Cardiac muscle cell (in vitro differentiated cells and primary cell): ENCODE measurements around the gene RASL11A. TPM values are rescaled to one million over a fixed set of nuclear protein-coding genes. Genes with fewer than 3 reads are reported as not detected.
"Not testable (repeated sequence)": the region's sequence is repeated elsewhere in the genome, so short reads cannot be mapped to it uniquely, and the experiment has no call there.

Source experiments
- DNase-seq, 2 donors: peaks; one replicate each; pipeline versions ENCODE4 v3.0.0 to v3.0.0-alpha.2; 2010 to 2017; ENCODE audit warnings: low read depth in 1 of 2, low spot score in 1 of 2
- H3K27ac ChIP-seq: fragments of 200-600 bp; sonication (generic); 2 replicates; pipeline ENCODE4 v1.5.1; 2016
- H3K27me3 ChIP-seq: fragments of 200-600 bp; sonication (generic); 2 replicates; pipeline ENCODE4 v1.6.0; 2016; ENCODE audit warnings: control low read depth
- H3K36me3 ChIP-seq: fragments of 200-600 bp; sonication (generic); 2 replicates; pipeline ENCODE4 v1.5.1; 2016; ENCODE audit warnings: control low read depth
- H3K4me1 ChIP-seq: fragments of 200-600 bp; sonication (generic); 2 replicates; pipeline ENCODE4 v1.8.1; 2017; ENCODE audit warnings: low read depth, mild to moderate bottlenecking, mixed run types
- H3K4me3 ChIP-seq: fragments of 200-600 bp; sonication (generic); 2 replicates; pipeline ENCODE4 v1.5.1; 2016; ENCODE audit warnings: mild to moderate bottlenecking
- H3K9me3 ChIP-seq: fragments of 200-600 bp; sonication (generic); 2 replicates; pipeline ENCODE4 v1.5.1; 2017; ENCODE audit warnings: low read depth, mild to moderate bottlenecking, control low read depth
- polyA plus RNA-seq: library from polyadenylated mRNA; unstranded; fragments of >200 nt; fragmentation: Nextera tagmentation; extraction: Ambion mirVana; gene quantifications from 2 replicates; pipeline ENCODE4 v1.2.1, GENCODE V29; 2016
- total RNA-seq: library from RNA; depleted of rRNA; stranded (reverse); fragments of >200 nt; gene quantifications from 2 replicates; pipeline ENCODE4 v1.2.3, GENCODE V29; 2016
- TF ChIP-seq, protein P1 (sequence below): IDR thresholded peaks from 2 replicates; pipeline ENCODE4 v1.5.1; 2012; ENCODE audit warnings: low read depth, mild to moderate bottlenecking, low read length

RASL11A gene
- total and polyA plus RNA-seq, 2 experiments from 2014 or later = 1.2 to 1.9 TPM

DNA sequence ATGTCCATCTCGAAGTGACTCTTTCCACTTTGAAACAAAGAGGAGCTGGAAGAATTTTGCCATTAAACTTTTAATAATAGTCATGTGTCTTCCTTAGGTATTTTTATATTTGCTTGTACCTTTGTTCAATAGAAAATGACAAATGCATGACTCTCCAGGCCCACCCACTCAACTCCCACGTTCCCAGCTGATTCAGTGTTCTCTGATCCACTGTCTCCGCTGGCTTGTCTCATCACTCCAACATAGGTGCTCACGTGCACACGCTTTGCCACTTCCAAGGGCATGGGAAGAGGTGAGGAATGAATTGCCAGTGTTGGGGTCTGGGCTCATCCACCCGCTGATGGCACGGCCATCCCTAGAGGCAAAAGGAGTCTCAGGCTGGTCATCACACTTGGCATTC, 24.5 kb downstream of the RASL11A start:
- TF ChIP-seq, protein P1, sequence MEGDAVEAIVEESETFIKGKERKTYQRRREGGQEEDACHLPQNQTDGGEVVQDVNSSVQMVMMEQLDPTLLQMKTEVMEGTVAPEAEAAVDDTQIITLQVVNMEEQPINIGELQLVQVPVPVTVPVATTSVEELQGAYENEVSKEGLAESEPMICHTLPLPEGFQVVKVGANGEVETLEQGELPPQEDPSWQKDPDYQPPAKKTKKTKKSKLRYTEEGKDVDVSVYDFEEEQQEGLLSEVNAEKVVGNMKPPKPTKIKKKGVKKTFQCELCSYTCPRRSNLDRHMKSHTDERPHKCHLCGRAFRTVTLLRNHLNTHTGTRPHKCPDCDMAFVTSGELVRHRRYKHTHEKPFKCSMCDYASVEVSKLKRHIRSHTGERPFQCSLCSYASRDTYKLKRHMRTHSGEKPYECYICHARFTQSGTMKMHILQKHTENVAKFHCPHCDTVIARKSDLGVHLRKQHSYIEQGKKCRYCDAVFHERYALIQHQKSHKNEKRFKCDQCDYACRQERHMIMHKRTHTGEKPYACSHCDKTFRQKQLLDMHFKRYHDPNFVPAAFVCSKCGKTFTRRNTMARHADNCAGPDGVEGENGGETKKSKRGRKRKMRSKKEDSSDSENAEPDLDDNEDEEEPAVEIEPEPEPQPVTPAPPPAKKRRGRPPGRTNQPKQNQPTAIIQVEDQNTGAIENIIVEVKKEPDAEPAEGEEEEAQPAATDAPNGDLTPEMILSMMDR = no peak
- Histone ChIP-seq H3K36me3 (no peaks in the 10 kb centered on the region), H3K27me3 (peaks cover 11% of the 10 kb centered on the region), H3K9me3 (no peaks in the 10 kb centered on the region), H3K4me1 (no peaks in the 10 kb centered on the region), H3K27ac (no peak overlapping the region), H3K4me3 (no peak overlapping the region)
- no peak for DNase-seq

GRCh38 chr13:27295660-27296059, 25.0 kb downstream of the RASL11A start:
- no peaks in the 10 kb centered on the region for H3K36me3 ChIP-seq
- no peak for DNase-seq
- TF ChIP-seq, protein P1 = no peak
- no peaks in the 10 kb centered on the region for H3K4me1 ChIP-seq
- no peak overlapping the region for H3K27ac ChIP-seq
- H3K9me3 ChIP-seq = no peaks in the 10 kb centered on the region
- peaks cover 11% of the 10 kb centered on the region for H3K27me3 ChIP-seq
- H3K4me3 ChIP-seq = no peak overlapping the region

GRCh38 chr13:27296496-27296895, 25.9 kb downstream of the RASL11A start:
- Histone ChIP-seq H3K27ac (no peak overlapping the region), H3K4me3 (no peak overlapping the region), H3K9me3 (no peaks in the 10 kb centered on the region), H3K4me1 (no peaks in the 10 kb centered on the region), H3K27me3 (peaks cover 11% of the 10 kb centered on the region), H3K36me3 (no peaks in the 10 kb centered on the region)
- no peak for DNase-seq
- TF ChIP-seq, protein P1 = no peak

DNA sequence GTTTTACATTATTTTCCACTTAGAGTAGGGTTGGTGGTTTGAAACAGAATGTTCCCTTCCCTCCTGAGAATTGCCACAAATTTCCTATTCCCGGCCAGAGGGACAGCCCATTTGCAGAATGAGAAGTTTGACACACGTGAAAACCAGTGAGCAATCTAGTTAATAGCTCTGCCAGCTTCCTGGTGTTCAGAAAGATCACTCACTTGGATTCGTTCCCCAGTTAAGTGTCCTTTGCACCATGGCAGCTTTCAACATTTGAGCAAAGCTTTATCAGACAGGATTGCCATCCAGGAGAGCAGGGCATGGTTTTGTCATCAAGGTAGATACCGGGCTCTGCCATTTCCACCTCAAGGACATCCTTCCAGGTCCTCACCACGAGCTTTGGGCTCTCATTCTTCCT, 28.2 kb downstream of the RASL11A start:
- no peak for DNase-seq
- no peak overlapping the region for H3K4me3 ChIP-seq
- no peaks in the 10 kb centered on the region for H3K9me3 ChIP-seq
- H3K27ac ChIP-seq = no peak overlapping the region
- TF ChIP-seq, protein P1 = no peak
- H3K36me3 ChIP-seq = no peaks in the 10 kb centered on the region
- no peaks in the 10 kb centered on the region for H3K4me1 ChIP-seq
- peaks cover 8% of the 10 kb centered on the region for H3K27me3 ChIP-seq

GRCh38 chr13:27300406-27300805, 29.8 kb downstream of the RASL11A start:
- not testable (repeated sequence) for H3K36me3 ChIP-seq, H3K27ac ChIP-seq, DNase-seq, H3K4me3 ChIP-seq, H3K27me3 ChIP-seq, H3K4me1 ChIP-seq, H3K9me3 ChIP-seq

DNA sequence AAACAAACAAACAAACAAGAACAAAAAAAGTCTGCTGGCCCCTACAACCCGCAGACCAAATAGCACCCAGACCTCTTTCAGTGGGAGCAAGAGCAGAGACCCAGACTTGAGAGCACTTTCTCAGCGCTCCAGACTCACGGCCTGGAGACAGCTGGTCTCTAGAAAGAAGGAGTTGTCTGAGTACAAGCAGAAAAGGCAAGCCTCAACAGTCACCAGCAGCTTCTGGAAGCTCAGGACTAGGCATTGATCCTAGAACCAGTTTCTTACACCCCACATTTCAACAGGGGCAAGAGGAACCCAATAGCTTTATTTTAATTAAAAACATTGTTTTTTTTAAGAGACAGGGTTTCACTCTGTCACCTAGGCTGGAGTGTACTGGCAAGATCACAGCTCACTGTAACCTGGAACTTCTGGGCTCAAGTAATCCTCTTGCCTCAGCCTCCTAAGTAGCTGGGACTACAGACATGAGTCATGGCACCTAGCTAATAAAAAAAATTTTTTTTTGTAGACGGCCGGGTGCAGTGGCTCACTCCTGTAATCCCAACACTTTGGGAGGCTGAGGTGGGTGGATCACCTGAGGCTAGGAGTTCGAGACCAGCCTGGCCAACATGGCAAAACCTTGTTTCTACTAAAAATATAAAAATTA, 30.4 kb downstream of the RASL11A start:
- TF ChIP-seq, protein P1 = no peak
- Histone ChIP-seq H3K4me1 (no peaks in the 10 kb centered on the region), H3K4me3 (no peak overlapping the region), H3K27ac (no peak overlapping the region), H3K36me3 (no peaks in the 10 kb centered on the region), H3K9me3 (no peaks in the 10 kb centered on the region), H3K27me3 (no peaks in the 10 kb centered on the region)
- no peak for DNase-seq
